AG10803 (cell line): ENCODE measurements around the gene MAGI1.

Source experiments
- DNase-seq: peaks from one replicate; pipeline ENCODE4 v3.0.0; 2010; ENCODE audit warnings: low read depth
- H3K4me3 ChIP-seq: 2 replicates; pipeline ENCODE4 v1.5.1; 2011; ENCODE audit warnings: mild to moderate bottlenecking, low read length, control low read depth
- CTCF ChIP-seq: conservative IDR thresholded peaks from 2 replicates; pipeline ENCODE4 v1.5.1; 2011; ENCODE audit warnings: mild to moderate bottlenecking, low read length, control low read depth, inconsistent platforms

The MAGI1 gene

GRCh38 chr3:65669163-65669875, 369.4 kb downstream of the MAGI1 start:
- peak; percentile 61 for DNase-seq
- H3K4me3 ChIP-seq, result no peak overlapping the region
- TF ChIP-seq CTCF, result no peak

GRCh38 chr3:65667963-65668362, 370.8 kb downstream of the MAGI1 start:
- DNase-seq, result no peak
- no peak for TF ChIP-seq CTCF
- no peak overlapping the region for H3K4me3 ChIP-seq

GRCh38 chr3:65666448-65667091, 372.1 kb downstream of the MAGI1 start:
- no peak for TF ChIP-seq CTCF
- no peak overlapping the region for H3K4me3 ChIP-seq
- DNase-seq, result no peak

GRCh38 chr3:65665915-65666314, 372.8 kb downstream of the MAGI1 start:
- H3K4me3 ChIP-seq, result no peak overlapping the region
- no peak for DNase-seq
- TF ChIP-seq CTCF, result no peak

GRCh38 chr3:65664931-65665330, 373.8 kb downstream of the MAGI1 start:
- no peak for DNase-seq
- no peak for TF ChIP-seq CTCF
- H3K4me3 ChIP-seq, result no peak overlapping the region

- peak; percentile 52 for DNase-seq
- no peak overlapping the region for H3K4me3 ChIP-seq
- TF ChIP-seq CTCF, result no peak
Observed at GRCh38 chr3:65664446-65664845, 374.3 kb downstream of the MAGI1 start.

- no peak for DNase-seq
Observed at GRCh38 chr3:65662095-65662494, 376.6 kb downstream of the MAGI1 start.

More at GRCh38 chr3:65662095-65662494, 376.6 kb downstream of the MAGI1 start:
- no peak for TF ChIP-seq CTCF
- H3K4me3 ChIP-seq, result no peak overlapping the region
